22Rv1 (cell line): Measurements from ENCODE around the gene CPS1.

Experiments
- ZFX ChIP-seq: fragments of 450-650 bp; IDR thresholded peaks from 2 replicates; pipeline ENCODE4 v1.6.1; 2017; ENCODE audit warnings: antibody characterized with exemption, borderline replicate concordance
- TF ChIP-seq, protein P1 (sequence below): fragments of 450-650 bp; IDR thresholded peaks from 2 replicates; pipeline ENCODE4 v1.5.1; 2017; ENCODE audit warnings: mild to moderate bottlenecking

DNA sequence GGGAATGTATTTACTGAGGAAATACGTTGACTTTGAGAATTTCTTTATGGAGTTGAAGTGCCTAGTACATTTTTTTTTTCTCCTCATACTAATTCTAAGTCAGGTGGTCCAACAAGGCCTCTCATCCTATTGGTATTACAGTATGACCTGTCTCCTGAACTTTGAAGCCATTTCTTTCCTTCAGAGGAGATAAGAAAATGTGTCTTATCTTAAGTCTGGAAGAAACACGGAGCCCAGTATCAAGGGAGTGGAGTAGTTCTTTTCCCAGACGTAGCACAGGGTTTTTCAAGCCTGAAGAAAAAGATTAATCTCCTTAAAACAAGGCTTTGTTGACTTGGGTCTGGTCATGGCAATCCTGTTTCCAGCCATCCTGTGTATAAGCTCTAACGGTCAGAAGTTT is 11.6 kb upstream of the CPS1 start:
- TF ChIP-seq, protein P1, sequence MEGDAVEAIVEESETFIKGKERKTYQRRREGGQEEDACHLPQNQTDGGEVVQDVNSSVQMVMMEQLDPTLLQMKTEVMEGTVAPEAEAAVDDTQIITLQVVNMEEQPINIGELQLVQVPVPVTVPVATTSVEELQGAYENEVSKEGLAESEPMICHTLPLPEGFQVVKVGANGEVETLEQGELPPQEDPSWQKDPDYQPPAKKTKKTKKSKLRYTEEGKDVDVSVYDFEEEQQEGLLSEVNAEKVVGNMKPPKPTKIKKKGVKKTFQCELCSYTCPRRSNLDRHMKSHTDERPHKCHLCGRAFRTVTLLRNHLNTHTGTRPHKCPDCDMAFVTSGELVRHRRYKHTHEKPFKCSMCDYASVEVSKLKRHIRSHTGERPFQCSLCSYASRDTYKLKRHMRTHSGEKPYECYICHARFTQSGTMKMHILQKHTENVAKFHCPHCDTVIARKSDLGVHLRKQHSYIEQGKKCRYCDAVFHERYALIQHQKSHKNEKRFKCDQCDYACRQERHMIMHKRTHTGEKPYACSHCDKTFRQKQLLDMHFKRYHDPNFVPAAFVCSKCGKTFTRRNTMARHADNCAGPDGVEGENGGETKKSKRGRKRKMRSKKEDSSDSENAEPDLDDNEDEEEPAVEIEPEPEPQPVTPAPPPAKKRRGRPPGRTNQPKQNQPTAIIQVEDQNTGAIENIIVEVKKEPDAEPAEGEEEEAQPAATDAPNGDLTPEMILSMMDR, result no peak
- no peak for TF ChIP-seq ZFX
